Measurements from ENCODE around the gene ADM. TPM values are rescaled to one million over a fixed set of nuclear protein-coding genes. Genes with fewer than 3 reads are reported as not detected.

The ADM gene
- total RNA-seq, 2 experiments from 2014 or later, result 1.5 to 1.8 TPM

GRCh38 chr11:10303558-10304363, 1.1 kb upstream of the ADM start:
- peaks cover 48% of the 10 kb centered on the region for H3K27me3 Mint-ChIP-seq
- peaks cover 24 to 26% of the 10 kb centered on the region in 2 experiments for H3K27me3 ChIP-seq (ENCODE audit: control insufficient read depth in 1 of 2, insufficient read depth in 2 of 2, low read length in 2 of 2)
- no peaks in the 10 kb centered on the region for H3K36me3 ChIP-seq (ENCODE audit: insufficient read depth, low read length)
- peak overlapping the region in 1 of 2 donors; percentile 3 for H3K27ac ChIP-seq (ENCODE audit: low read depth in 1 of 2, low read length in 2 of 2)
- intact Hi-C loops (cut with DNase I, micrococcal nuclease), result loop anchor here in 1 of 2 experiments (5.0 to 10.0 kb wide), 4 partner anchors 241 to 1619 kb away; partner anchors contain the start of genes RNF141, RPL27A, TMEM9B and TRIM66
- no peak for TF ChIP-seq CTCF (IDR thresholded peaks at IDR 0.05)
- peaks cover 48% of the 10 kb centered on the region for H3K4me1 Mint-ChIP-seq (ENCODE audit: low read depth)
- H3K9me3 Mint-ChIP-seq, result no peaks in the 10 kb centered on the region
- peak overlapping the region; percentile 63 for H3K4me3 ChIP-seq (ENCODE audit: low read length)
- POLR2A ChIA-PET, result interaction anchor here (1.0 to 2.1 kb wide), 8 partner anchors 8 to 730 kb away, joined by 3 to 13 read pairs (median 4); partner anchors contain the start of gene WEE1
- CTCF ChIA-PET, result interaction anchor here (0.6 to 2.2 kb wide), 8 partner anchors 8 to 1041 kb away, joined by 3 to 6 read pairs (median 3); no protein-coding TSS in a partner anchor
- ATAC-seq (ENCODE audit: poor library complexity) (peak; percentile 11), DNase-seq (peak in 5 of 14 experiments; percentile 31 to 68 (median 50))
- H3K4me3 Mint-ChIP-seq, result peak overlapping the region; percentile 95
- H3K9me3 ChIP-seq (ENCODE audit: control insufficient read depth in 1 of 2, insufficient read depth in 1 of 2, low read length in 2 of 2), result peaks cover 0 to 17% of the 10 kb centered on the region in 2 experiments
- peaks cover 63% of the 10 kb centered on the region for H3K4me1 ChIP-seq (ENCODE audit: insufficient read depth, low read length)
- H3K27ac Mint-ChIP-seq, result peak overlapping the region; percentile 72
- H3K36me3 Mint-ChIP-seq (ENCODE audit: low read depth), result peaks cover 7% of the 10 kb centered on the region

GRCh38 chr11:10305262-10305963, 540 bp downstream of the ADM start:
- Mint-ChIP-seq H3K27ac (no peak overlapping the region), H3K4me1 (ENCODE audit: low read depth) (peaks cover 47% of the 10 kb centered on the region), H3K4me3 (peak overlapping the region; percentile 95), H3K9me3 (no peaks in the 10 kb centered on the region), H3K27me3 (peaks cover 64% of the 10 kb centered on the region), H3K36me3 (ENCODE audit: low read depth) (peaks cover 7% of the 10 kb centered on the region)
- H3K9me3 ChIP-seq (ENCODE audit: control insufficient read depth in 1 of 2, insufficient read depth in 1 of 2, low read length in 2 of 2), result peaks cover 0 to 17% of the 10 kb centered on the region in 2 experiments
- H3K36me3 ChIP-seq (ENCODE audit: insufficient read depth, low read length), result no peaks in the 10 kb centered on the region
- peak overlapping the region; percentile 63 for H3K4me3 ChIP-seq (ENCODE audit: low read length)
- intact Hi-C loops (cut with DNase I, micrococcal nuclease), result loop anchor here (5.0 to 10.0 kb wide), 8 partner anchors 239 to 1621 kb away; partner anchors contain the start of genes RNF141 (in 1 of the 2), RPL27A (in 1 of the 2), TMEM9B (in 1 of the 2) and TRIM66 (in 1 of the 2)
- ATAC-seq (ENCODE audit: poor library complexity) (no peak), DNase-seq (peak in 3 of 14 experiments; percentile 42 to 57 (median 55))
- CTCF ChIA-PET, result interaction anchor here (0.8 to 2.2 kb wide), 6 partner anchors 9 to 546 kb away, joined by 3 to 6 read pairs (median 5); no protein-coding TSS in a partner anchor
- POLR2A ChIA-PET, result interaction anchor here (0.9 to 2.1 kb wide), 7 partner anchors 10 to 732 kb away, joined by 3 to 13 read pairs (median 3); partner anchors contain the start of gene WEE1
- no peak overlapping the region for H3K27ac ChIP-seq (ENCODE audit: low read depth in 1 of 2, low read length in 2 of 2)
- TF ChIP-seq CTCF (IDR thresholded peaks at IDR 0.05), result no peak
- H3K4me1 ChIP-seq (ENCODE audit: insufficient read depth, low read length), result peaks cover 63% of the 10 kb centered on the region
- peaks cover 29 to 42% of the 10 kb centered on the region in 2 experiments for H3K27me3 ChIP-seq (ENCODE audit: control insufficient read depth in 1 of 2, insufficient read depth in 2 of 2, low read length in 2 of 2)
